ENCODE data around the gene CD44. TPM values are rescaled to one million over a fixed set of nuclear protein-coding genes. Genes with fewer than 3 reads are reported as not detected.

Gene CD44
- total RNA-seq, 2 donors from 2014 or later = 321 to 613 TPM

DNA sequence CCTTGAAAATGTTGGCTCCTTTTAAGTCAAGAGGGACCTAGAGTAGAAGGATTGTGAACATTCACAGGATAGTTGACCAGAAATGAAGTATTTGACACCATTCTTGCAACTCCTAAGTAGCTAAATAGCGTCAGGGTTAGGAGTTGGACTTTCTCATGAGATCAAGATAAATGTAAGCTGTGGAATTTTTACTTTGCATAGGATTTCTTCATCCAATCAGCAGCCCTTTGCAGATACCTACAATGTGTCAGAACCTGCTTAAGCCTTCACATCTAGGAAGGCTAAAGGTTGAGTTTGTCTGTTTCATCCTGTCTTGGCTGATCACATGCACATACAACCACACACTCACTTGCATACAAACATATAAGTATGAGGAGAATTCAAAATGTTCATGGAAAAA, 32.3 kb downstream of the CD44 start:
- Histone ChIP-seq H3K27ac (peak overlapping the region in 1 of 2 donors; percentile 68), H3K27me3 (replicated peaks; ENCODE audit: insufficient read depth) (no peaks in the 10 kb centered on the region), H3K36me3 (peaks cover under 1% of the 10 kb centered on the region), H3K9me3 (no peaks in the 10 kb centered on the region), H3K4me1 (ENCODE audit: control insufficient read depth in 1 of 2, low read depth in 2 of 2) (peaks cover 64 to 85% of the 10 kb centered on the region in 2 donors), H3K4me3 (no peak overlapping the region)
- DNase-seq (ENCODE audit: low spot score) (no peak), ATAC-seq (ENCODE audit: insufficient number of reproducible peaks, low FRiP score, low read depth) (no peak)
- TF ChIP-seq, protein P1, sequence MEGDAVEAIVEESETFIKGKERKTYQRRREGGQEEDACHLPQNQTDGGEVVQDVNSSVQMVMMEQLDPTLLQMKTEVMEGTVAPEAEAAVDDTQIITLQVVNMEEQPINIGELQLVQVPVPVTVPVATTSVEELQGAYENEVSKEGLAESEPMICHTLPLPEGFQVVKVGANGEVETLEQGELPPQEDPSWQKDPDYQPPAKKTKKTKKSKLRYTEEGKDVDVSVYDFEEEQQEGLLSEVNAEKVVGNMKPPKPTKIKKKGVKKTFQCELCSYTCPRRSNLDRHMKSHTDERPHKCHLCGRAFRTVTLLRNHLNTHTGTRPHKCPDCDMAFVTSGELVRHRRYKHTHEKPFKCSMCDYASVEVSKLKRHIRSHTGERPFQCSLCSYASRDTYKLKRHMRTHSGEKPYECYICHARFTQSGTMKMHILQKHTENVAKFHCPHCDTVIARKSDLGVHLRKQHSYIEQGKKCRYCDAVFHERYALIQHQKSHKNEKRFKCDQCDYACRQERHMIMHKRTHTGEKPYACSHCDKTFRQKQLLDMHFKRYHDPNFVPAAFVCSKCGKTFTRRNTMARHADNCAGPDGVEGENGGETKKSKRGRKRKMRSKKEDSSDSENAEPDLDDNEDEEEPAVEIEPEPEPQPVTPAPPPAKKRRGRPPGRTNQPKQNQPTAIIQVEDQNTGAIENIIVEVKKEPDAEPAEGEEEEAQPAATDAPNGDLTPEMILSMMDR (IDR thresholded peaks at IDR 0.05) = no peak

DNA sequence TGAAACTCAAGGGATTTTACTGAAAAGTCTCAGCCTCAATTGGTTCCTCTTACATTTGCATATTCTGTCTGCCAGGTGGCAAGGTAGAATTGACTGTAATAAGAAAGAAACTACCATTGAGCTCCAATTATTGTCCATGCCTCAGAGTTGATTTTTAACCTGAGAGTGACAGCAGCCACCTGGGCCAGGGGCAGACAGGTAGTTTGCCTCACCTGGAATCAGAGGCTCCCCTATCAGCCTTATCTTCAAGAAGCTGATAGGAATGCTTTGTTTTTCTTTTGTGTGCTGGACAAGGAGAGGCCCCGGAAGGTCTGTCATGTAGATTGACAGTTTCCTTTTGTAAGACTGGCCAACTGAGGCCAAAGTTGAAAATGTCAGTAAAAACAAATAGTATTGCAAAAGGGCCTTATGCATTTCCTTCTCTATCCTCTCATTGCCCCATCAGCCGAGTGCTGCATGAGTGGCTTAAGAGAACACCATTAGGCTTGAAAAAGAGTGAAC, 34.1 kb downstream of the CD44 start:
- Histone ChIP-seq H3K4me1 (ENCODE audit: control insufficient read depth in 1 of 2, low read depth in 2 of 2) (peaks cover 49 to 72% of the 10 kb centered on the region in 2 donors), H3K27ac (peak overlapping the region; percentile 2 to 63), H3K36me3 (peaks cover 17% of the 10 kb centered on the region), H3K9me3 (no peaks in the 10 kb centered on the region), H3K4me3 (no peak overlapping the region), H3K27me3 (replicated peaks; ENCODE audit: insufficient read depth) (no peaks in the 10 kb centered on the region)
- ATAC-seq (ENCODE audit: insufficient number of reproducible peaks, low FRiP score, low read depth) (no peak), DNase-seq (ENCODE audit: low spot score) (no peak)
- TF ChIP-seq, protein P1 (IDR thresholded peaks at IDR 0.05) = no peak

DNA sequence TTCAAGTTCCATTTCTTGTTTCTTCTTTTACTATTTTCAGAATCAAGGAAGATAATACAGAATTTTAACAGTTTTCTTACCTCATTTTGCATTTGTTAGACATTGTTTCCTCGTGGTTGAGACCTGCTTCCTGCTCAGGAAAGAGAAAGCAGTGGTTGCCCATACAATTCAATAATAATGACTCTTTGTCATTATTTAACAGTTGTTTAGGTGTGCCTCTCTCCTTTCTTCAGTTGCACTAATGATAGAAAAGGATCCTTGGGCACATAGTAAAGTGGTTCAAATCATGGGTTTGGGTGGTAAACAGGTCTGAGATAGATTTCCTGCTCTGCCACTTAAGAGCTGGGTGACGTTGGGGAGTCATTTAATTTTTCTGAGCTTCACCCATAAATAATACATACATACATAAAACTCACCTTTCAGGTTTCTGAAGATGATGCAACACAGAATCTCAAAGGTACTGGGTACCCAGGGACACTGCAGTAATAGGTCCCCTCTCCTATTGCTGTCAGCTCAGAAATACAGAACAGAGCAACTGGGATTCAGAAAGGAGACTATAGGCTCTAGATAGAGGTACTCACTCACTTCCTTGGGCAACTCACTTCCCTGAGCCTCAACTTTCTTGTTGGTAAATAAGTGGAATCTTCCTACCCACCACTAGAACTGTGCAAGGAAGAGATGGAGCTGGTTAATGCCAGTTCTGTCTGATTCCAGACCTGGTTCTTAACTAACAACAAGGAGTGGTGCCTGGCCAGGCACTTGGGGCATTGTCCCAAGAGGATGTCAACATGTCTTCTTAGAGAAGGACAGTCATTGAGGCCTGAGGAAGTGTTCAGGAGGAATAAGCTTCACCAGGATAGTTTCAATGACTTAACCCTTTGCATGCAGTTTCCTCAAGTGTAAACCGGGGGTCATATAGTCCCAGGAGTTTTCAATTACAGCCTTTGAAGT, 34.9 kb downstream of the CD44 start:
- Histone ChIP-seq H3K27me3 (replicated peaks; ENCODE audit: insufficient read depth) (no peaks in the 10 kb centered on the region), H3K36me3 (peaks cover 20% of the 10 kb centered on the region), H3K27ac (peak overlapping the region; percentile 50 to 63), H3K4me3 (no peak overlapping the region), H3K9me3 (no peaks in the 10 kb centered on the region), H3K4me1 (ENCODE audit: control insufficient read depth in 1 of 2, low read depth in 2 of 2) (peaks cover 48 to 68% of the 10 kb centered on the region in 2 donors)
- DNase-seq (ENCODE audit: low spot score) (no peak), ATAC-seq (ENCODE audit: insufficient number of reproducible peaks, low FRiP score, low read depth) (no peak)
- TF ChIP-seq, protein P1 (IDR thresholded peaks at IDR 0.05) = no peak

DNA sequence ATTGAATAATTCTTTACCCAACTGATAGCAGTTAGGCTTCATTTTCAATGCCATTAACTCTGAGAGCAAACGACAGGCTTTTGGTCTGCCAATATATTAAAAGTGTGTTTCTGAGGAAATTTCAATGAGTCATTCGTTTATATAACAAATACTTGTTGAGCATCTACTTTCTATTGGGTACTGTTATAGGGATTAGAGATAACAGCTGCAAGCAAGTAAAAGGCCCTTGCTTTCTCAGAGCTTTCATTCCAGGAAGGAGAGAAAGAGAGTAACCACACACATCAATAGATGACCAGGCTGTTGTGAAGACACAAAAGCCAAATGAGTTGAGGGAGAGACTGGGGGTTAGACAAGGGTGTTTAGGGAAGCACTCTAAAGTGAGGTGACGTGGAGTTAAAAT, 35.7 kb downstream of the CD44 start:
- Histone ChIP-seq H3K27ac (peak overlapping the region; percentile 50 to 63), H3K27me3 (replicated peaks; ENCODE audit: insufficient read depth) (no peaks in the 10 kb centered on the region), H3K4me1 (ENCODE audit: control insufficient read depth in 1 of 2, low read depth in 2 of 2) (peaks cover 52 to 68% of the 10 kb centered on the region in 2 donors), H3K36me3 (peaks cover 20% of the 10 kb centered on the region), H3K9me3 (no peaks in the 10 kb centered on the region), H3K4me3 (no peak overlapping the region)
- TF ChIP-seq, protein P1 (IDR thresholded peaks at IDR 0.05) = no peak
- DNase-seq (ENCODE audit: low spot score) (no peak), ATAC-seq (ENCODE audit: insufficient number of reproducible peaks, low FRiP score, low read depth) (no peak)

DNA sequence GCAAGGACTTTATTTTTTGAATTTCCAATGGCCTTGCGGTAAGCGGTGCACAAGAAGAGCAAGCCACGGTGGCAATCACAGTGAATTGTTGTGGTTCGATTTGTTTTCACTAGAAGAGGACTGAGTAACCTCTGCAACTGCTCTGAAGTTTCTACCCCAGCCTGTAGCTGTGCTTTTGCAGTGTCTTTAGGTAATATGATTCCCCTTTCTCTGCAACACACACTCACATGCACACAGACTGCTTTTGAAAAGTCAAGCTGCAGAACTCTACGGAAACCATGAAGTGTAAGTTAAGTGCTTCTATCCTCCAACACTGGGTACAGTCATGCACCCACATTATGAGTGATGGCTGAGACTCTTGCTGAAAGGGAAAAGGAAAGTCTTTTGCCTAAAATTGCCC, 38.4 kb downstream of the CD44 start:
- ATAC-seq (ENCODE audit: insufficient number of reproducible peaks, low FRiP score, low read depth) (no peak), DNase-seq (ENCODE audit: low spot score) (no peak)
- no peak overlapping the region for H3K4me3 ChIP-seq
- no peaks in the 10 kb centered on the region for H3K9me3 ChIP-seq
- peaks cover 24% of the 10 kb centered on the region for H3K36me3 ChIP-seq
- peaks cover 51 to 68% of the 10 kb centered on the region in 2 donors for H3K4me1 ChIP-seq (ENCODE audit: control insufficient read depth in 1 of 2, low read depth in 2 of 2)
- H3K27ac ChIP-seq = peak overlapping the region in 1 of 2 donors; percentile 34
- no peaks in the 10 kb centered on the region for H3K27me3 ChIP-seq (replicated peaks; ENCODE audit: insufficient read depth)
- TF ChIP-seq, protein P1 (IDR thresholded peaks at IDR 0.05) = no peak

Data from thoracic aorta (tissue), 2 donors.